ENCODE data around the gene GTF2E1. TPM values are rescaled to one million over a fixed set of nuclear protein-coding genes. Genes with fewer than 3 reads are reported as not detected.

Gene GTF2E1
- total RNA-seq, 1 donor = 13.0 TPM

- H4K20me1 ChIP-seq (ENCODE audit: insufficient read depth, low read length) = no peaks in the 10 kb centered on the region
- no peaks in the 10 kb centered on the region for H3K4me1 ChIP-seq (ENCODE audit: insufficient read depth, low read length)
- no peaks in the 10 kb centered on the region for H3K79me2 ChIP-seq (ENCODE audit: insufficient read depth, low read length)
- no peak for TF ChIP-seq CTCF (IDR thresholded peaks at IDR 0.05; ENCODE audit: extremely low read depth, low read depth, low read length)
- H3K27ac ChIP-seq (ENCODE audit: low read depth, low read length) = no peak overlapping the region
- H2AFZ ChIP-seq (ENCODE audit: low read length) = no peak overlapping the region
- no peak for DNase-seq (ENCODE audit: insufficient read length, low spot score, missing footprints)
- H3K4me2 ChIP-seq (ENCODE audit: insufficient read depth, low read length) = no peak overlapping the region
- H3K36me3 ChIP-seq (ENCODE audit: insufficient read depth, low read length) = peaks cover 5% of the 10 kb centered on the region
- H3K4me3 ChIP-seq (ENCODE audit: insufficient read depth, low read length) = no peak overlapping the region
- H3K9me3 ChIP-seq (ENCODE audit: low read depth, low read length) = peaks cover 3% of the 10 kb centered on the region
- no peaks in the 10 kb centered on the region for H3K27me3 ChIP-seq (ENCODE audit: insufficient read depth, low read length)
Measured at GRCh38 chr3:120705884-120706582, 36.5 kb upstream of the GTF2E1 start.

GRCh38 chr3:120706950-120707349 lies 35.6 kb upstream of the GTF2E1 start:
- no peaks in the 10 kb centered on the region for H4K20me1 ChIP-seq (ENCODE audit: insufficient read depth, low read length)
- peaks cover 5% of the 10 kb centered on the region for H3K36me3 ChIP-seq (ENCODE audit: insufficient read depth, low read length)
- no peak overlapping the region for H3K4me3 ChIP-seq (ENCODE audit: insufficient read depth, low read length)
- TF ChIP-seq CTCF (IDR thresholded peaks at IDR 0.05; ENCODE audit: extremely low read depth, low read depth, low read length) = no peak
- no peaks in the 10 kb centered on the region for H3K27me3 ChIP-seq (ENCODE audit: insufficient read depth, low read length)
- H3K27ac ChIP-seq (ENCODE audit: low read depth, low read length) = no peak overlapping the region
- H3K79me2 ChIP-seq (ENCODE audit: insufficient read depth, low read length) = no peaks in the 10 kb centered on the region
- DNase-seq (ENCODE audit: insufficient read length, low spot score, missing footprints) = no peak
- H3K4me1 ChIP-seq (ENCODE audit: insufficient read depth, low read length) = no peaks in the 10 kb centered on the region
- no peak overlapping the region for H3K4me2 ChIP-seq (ENCODE audit: insufficient read depth, low read length)
- H3K9me3 ChIP-seq (ENCODE audit: low read depth, low read length) = peaks cover 3% of the 10 kb centered on the region
- no peak overlapping the region for H2AFZ ChIP-seq (ENCODE audit: low read length)

GRCh38 chr3:120708408-120708807 lies 34.1 kb upstream of the GTF2E1 start:
- TF ChIP-seq CTCF (IDR thresholded peaks at IDR 0.05; ENCODE audit: extremely low read depth, low read depth, low read length) = no peak
- no peaks in the 10 kb centered on the region for H3K27me3 ChIP-seq (ENCODE audit: insufficient read depth, low read length)
- no peak overlapping the region for H3K4me2 ChIP-seq (ENCODE audit: insufficient read depth, low read length)
- DNase-seq (ENCODE audit: insufficient read length, low spot score, missing footprints) = no peak
- H2AFZ ChIP-seq (ENCODE audit: low read length) = no peak overlapping the region
- no peaks in the 10 kb centered on the region for H4K20me1 ChIP-seq (ENCODE audit: insufficient read depth, low read length)
- no peaks in the 10 kb centered on the region for H3K79me2 ChIP-seq (ENCODE audit: insufficient read depth, low read length)
- H3K4me1 ChIP-seq (ENCODE audit: insufficient read depth, low read length) = no peaks in the 10 kb centered on the region
- no peak overlapping the region for H3K4me3 ChIP-seq (ENCODE audit: insufficient read depth, low read length)
- no peak overlapping the region for H3K27ac ChIP-seq (ENCODE audit: low read depth, low read length)
- H3K36me3 ChIP-seq (ENCODE audit: insufficient read depth, low read length) = peaks cover 5% of the 10 kb centered on the region
- H3K9me3 ChIP-seq (ENCODE audit: low read depth, low read length) = no peaks in the 10 kb centered on the region

- TF ChIP-seq CTCF (IDR thresholded peaks at IDR 0.05; ENCODE audit: extremely low read depth, low read depth, low read length) = no peak
- Histone ChIP-seq H3K4me1 (ENCODE audit: insufficient read depth, low read length) (no peaks in the 10 kb centered on the region), H2AFZ (ENCODE audit: low read length) (no peak overlapping the region), H3K79me2 (ENCODE audit: insufficient read depth, low read length) (no peaks in the 10 kb centered on the region), H4K20me1 (ENCODE audit: insufficient read depth, low read length) (no peaks in the 10 kb centered on the region), H3K27me3 (ENCODE audit: insufficient read depth, low read length) (no peaks in the 10 kb centered on the region), H3K27ac (ENCODE audit: low read depth, low read length) (no peak overlapping the region), H3K4me2 (ENCODE audit: insufficient read depth, low read length) (no peak overlapping the region), H3K4me3 (ENCODE audit: insufficient read depth, low read length) (no peak overlapping the region), H3K36me3 (ENCODE audit: insufficient read depth, low read length) (peaks cover 5% of the 10 kb centered on the region), H3K9me3 (ENCODE audit: low read depth, low read length) (no peaks in the 10 kb centered on the region)
- DNase-seq (ENCODE audit: insufficient read length, low spot score, missing footprints) = no peak
Measured at GRCh38 chr3:120710369-120710768, 32.2 kb upstream of the GTF2E1 start.

Measured in osteoblast (primary cell).